Neural progenitor cell (in vitro differentiated cells): Measurements from ENCODE around the gene SLX1A.

Experiments
- EZH2 ChIP-seq: fragments of 200-600 bp; sonication (generic); IDR thresholded peaks from 2 replicates; pipeline ENCODE4 v1.6.1; 2017; ENCODE audit warnings: antibody characterized with exemption, mild to moderate bottlenecking, moderate library complexity
- TF ChIP-seq, protein P1 (sequence below): fragments of 200-600 bp; sonication (generic); IDR thresholded peaks from 2 replicates; pipeline ENCODE4 v1.5.1; 2017; ENCODE audit warnings: antibody characterized with exemption, mild to moderate bottlenecking

- TF ChIP-seq EZH2 = no peak
- TF ChIP-seq, protein P1, sequence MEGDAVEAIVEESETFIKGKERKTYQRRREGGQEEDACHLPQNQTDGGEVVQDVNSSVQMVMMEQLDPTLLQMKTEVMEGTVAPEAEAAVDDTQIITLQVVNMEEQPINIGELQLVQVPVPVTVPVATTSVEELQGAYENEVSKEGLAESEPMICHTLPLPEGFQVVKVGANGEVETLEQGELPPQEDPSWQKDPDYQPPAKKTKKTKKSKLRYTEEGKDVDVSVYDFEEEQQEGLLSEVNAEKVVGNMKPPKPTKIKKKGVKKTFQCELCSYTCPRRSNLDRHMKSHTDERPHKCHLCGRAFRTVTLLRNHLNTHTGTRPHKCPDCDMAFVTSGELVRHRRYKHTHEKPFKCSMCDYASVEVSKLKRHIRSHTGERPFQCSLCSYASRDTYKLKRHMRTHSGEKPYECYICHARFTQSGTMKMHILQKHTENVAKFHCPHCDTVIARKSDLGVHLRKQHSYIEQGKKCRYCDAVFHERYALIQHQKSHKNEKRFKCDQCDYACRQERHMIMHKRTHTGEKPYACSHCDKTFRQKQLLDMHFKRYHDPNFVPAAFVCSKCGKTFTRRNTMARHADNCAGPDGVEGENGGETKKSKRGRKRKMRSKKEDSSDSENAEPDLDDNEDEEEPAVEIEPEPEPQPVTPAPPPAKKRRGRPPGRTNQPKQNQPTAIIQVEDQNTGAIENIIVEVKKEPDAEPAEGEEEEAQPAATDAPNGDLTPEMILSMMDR = no peak
Observed at GRCh38 chr16:30173054-30173453, 20.6 kb upstream of the SLX1A start.
